Loucy (cell line): ENCODE measurements around the gene STAT3.

ENCODE experiments used
- EZH2phosphoT487 ChIP-seq: fragments of 200-600 bp; IDR thresholded peaks from 2 replicates; pipeline ENCODE4 v1.6.1; 2018; ENCODE audit warnings: antibody characterized with exemption, mild to moderate bottlenecking, moderate library complexity, borderline replicate concordance
- TF ChIP-seq, protein P1 (sequence below): fragments of 200-600 bp; sonication (generic); conservative IDR thresholded peaks from 2 replicates; pipeline ENCODE4 v1.5.1; 2014; ENCODE audit warnings: mild to moderate bottlenecking, antibody characterized with exemption, low read length

DNA sequence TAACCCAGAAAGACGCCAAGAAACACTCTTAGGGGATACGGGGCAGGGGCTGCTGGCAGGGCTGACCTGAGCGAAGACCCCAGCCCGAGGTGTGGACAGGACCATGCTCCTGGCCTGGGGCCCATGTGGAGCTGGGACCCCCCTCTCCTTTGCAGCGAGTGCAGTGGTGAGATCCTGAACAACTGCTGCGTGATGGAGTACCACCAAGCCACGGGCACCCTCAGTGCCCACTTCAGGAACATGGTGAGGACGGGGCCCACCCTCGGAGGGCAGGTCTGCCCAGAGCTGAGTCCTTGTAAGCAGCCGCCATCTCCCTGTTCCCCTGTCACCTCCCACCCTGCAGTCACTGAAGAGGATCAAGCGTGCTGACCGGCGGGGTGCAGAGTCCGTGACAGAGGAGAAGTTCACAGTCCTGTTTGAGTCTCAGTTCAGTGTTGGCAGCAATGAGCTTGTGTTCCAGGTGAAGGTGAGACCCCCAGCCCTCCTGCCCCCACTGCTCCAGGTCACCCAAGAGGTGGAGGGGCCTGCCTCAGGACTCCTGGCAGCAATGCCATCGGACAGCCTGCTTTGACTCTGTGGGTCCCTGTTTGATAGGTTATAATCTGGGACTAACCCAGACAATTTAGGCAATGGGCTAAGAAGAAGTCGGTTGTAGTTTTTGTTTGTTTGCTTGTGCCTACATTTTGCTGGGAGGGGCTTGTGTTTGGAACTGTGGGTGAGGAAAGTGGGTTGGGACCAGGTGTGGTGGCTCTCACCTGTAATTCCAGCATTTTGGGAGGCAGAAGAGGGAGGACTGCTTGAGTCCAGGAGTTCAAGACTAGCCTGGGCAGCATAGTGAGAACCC, 83.8 kb downstream of the STAT3 start:
- TF ChIP-seq, protein P1, sequence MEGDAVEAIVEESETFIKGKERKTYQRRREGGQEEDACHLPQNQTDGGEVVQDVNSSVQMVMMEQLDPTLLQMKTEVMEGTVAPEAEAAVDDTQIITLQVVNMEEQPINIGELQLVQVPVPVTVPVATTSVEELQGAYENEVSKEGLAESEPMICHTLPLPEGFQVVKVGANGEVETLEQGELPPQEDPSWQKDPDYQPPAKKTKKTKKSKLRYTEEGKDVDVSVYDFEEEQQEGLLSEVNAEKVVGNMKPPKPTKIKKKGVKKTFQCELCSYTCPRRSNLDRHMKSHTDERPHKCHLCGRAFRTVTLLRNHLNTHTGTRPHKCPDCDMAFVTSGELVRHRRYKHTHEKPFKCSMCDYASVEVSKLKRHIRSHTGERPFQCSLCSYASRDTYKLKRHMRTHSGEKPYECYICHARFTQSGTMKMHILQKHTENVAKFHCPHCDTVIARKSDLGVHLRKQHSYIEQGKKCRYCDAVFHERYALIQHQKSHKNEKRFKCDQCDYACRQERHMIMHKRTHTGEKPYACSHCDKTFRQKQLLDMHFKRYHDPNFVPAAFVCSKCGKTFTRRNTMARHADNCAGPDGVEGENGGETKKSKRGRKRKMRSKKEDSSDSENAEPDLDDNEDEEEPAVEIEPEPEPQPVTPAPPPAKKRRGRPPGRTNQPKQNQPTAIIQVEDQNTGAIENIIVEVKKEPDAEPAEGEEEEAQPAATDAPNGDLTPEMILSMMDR: no peak
- TF ChIP-seq EZH2phosphoT487: no peak
